Dedifferentiated amniotic fluid mesenchymal stem cell (primary cell): ENCODE results near the gene CSNK1G2.

Experiments used
- DNase-seq: peaks from one replicate; pipeline ENCODE4 v3.0.0-alpha.2; 2016; ENCODE audit errors: extremely low spot score

CSNK1G2 gene

GRCh38 chr19:1944088-1944915 lies 3.3 kb downstream of the CSNK1G2 start:
- DNase-seq: no peak

- DNase-seq: no peak
Observed at GRCh38 chr19:1944916-1945561, 4.1 kb downstream of the CSNK1G2 start.

- DNase-seq: no peak
Observed at GRCh38 chr19:1945899-1946298, 4.9 kb downstream of the CSNK1G2 start.

GRCh38 chr19:1947651-1948209 lies 6.8 kb downstream of the CSNK1G2 start:
- DNase-seq: no peak

- DNase-seq: no peak
Observed at GRCh38 chr19:1949304-1950101, 8.5 kb downstream of the CSNK1G2 start.

GRCh38 chr19:1950640-1951039 lies 9.7 kb downstream of the CSNK1G2 start:
- DNase-seq: no peak

GRCh38 chr19:1952635-1953034 lies 11.7 kb downstream of the CSNK1G2 start:
- DNase-seq: no peak

GRCh38 chr19:1953037-1953436 lies 12.1 kb downstream of the CSNK1G2 start:
- DNase-seq: no peak

GRCh38 chr19:1953441-1954094 lies 12.6 kb downstream of the CSNK1G2 start:
- no peak for DNase-seq

- DNase-seq: no peak
Observed at GRCh38 chr19:1954532-1954933, 13.6 kb downstream of the CSNK1G2 start.

GRCh38 chr19:1955171-1956121 lies 14.5 kb downstream of the CSNK1G2 start:
- no peak for DNase-seq

GRCh38 chr19:1956122-1956494 lies 15.1 kb downstream of the CSNK1G2 start:
- no peak for DNase-seq

GRCh38 chr19:1956868-1957492 lies 16.0 kb downstream of the CSNK1G2 start:
- DNase-seq: no peak

- no peak for DNase-seq
Observed at GRCh38 chr19:1957562-1958248, 16.7 kb downstream of the CSNK1G2 start.

GRCh38 chr19:1959928-1960589 lies 19.1 kb downstream of the CSNK1G2 start:
- no peak for DNase-seq

- DNase-seq: no peak
Observed at GRCh38 chr19:1961000-1961883, 20.3 kb downstream of the CSNK1G2 start.

- DNase-seq: no peak
Observed at GRCh38 chr19:1962674-1963073, 21.7 kb downstream of the CSNK1G2 start.

- DNase-seq: no peak
Observed at GRCh38 chr19:1967087-1967608, 26.2 kb downstream of the CSNK1G2 start.
